ENCODE measurements around the gene TCEA2.

GRCh38 chr20:64027981-64028685 lies 34.9 kb upstream of the TCEA2 start:
- TF ChIP-seq, protein P1, sequence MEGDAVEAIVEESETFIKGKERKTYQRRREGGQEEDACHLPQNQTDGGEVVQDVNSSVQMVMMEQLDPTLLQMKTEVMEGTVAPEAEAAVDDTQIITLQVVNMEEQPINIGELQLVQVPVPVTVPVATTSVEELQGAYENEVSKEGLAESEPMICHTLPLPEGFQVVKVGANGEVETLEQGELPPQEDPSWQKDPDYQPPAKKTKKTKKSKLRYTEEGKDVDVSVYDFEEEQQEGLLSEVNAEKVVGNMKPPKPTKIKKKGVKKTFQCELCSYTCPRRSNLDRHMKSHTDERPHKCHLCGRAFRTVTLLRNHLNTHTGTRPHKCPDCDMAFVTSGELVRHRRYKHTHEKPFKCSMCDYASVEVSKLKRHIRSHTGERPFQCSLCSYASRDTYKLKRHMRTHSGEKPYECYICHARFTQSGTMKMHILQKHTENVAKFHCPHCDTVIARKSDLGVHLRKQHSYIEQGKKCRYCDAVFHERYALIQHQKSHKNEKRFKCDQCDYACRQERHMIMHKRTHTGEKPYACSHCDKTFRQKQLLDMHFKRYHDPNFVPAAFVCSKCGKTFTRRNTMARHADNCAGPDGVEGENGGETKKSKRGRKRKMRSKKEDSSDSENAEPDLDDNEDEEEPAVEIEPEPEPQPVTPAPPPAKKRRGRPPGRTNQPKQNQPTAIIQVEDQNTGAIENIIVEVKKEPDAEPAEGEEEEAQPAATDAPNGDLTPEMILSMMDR (conservative IDR thresholded peaks at IDR 0.05; ENCODE audit: low read length), result no peak
- no peak for TF ChIP-seq EZH2phosphoT487 (IDR thresholded peaks at IDR 0.05; ENCODE audit: borderline replicate concordance)
